ENCODE results near the gene WDR12. TPM values are rescaled to one million over a fixed set of nuclear protein-coding genes. Genes with fewer than 3 reads are reported as not detected.
A peak's percentile ranks its signal among the peaks of the same experiment; 100 is the strongest.

Gene WDR12
- total and polyA plus RNA-seq, 9 of the 15 experiments (the other 6 are each of a cell fraction or from before 2014, with no cell fraction given) = 109 to 554 (median 174) TPM

DNA sequence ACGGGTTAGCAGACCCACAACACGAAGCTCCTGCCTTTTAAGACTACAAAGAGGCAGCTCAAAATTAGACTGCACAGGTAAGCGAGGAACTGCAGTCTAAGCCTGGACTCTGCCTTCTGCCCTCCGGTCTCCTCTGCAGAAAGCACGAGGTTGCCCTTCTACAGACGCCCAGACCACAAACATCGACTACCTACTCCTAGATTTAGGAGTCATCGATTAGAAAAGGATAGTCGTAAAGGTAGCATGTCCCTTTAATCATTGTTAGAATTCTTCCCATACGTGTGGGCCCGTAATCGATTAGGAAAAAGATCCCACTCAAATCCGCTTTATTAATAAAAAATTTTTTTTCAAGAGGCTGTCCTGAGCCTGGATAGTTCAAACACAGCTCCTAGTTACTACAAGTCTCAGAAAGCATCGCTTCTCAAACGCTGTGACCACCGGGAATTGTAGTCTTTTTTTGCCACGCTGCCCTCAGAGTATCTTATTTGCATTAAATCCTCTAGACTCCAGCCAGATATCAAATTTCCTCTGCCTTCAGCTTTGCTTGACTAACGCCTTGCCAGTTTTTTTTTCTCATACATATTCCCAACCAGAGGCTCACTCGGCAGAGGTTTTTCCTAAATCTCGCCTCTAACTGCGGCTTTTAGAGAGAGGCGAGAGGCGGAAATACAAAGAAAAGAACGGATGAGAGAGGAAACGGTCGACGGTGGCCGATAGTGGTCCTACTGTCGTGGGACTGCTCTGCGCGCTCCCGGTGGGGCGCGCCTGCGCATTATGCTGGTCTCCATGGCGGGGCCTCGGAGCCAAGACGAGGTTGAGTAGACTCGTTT lies at the start of gene WDR12, which contains the start of gene CARF (continued):
- TF ChIP-seq FOXK2 (conservative IDR thresholded peaks at IDR 0.05 in 1 of 2, IDR thresholded peaks at IDR 0.05 in 1 of 2; ENCODE audit: low read depth in 2 of 2) (peak; percentile 78 to 80), FOS (IDR thresholded peaks at IDR 0.05; ENCODE audit: extremely low read depth, insufficient read length) (no peak), NEUROD1 (IDR thresholded peaks at IDR 0.05; ENCODE audit: borderline replicate concordance, low read depth, low read length, partially characterized antibody) (peak; percentile 29), EZH2 (IDR thresholded peaks at IDR 0.05; ENCODE audit: borderline replicate concordance, low read depth, low read length) (no peak), SAP30 (IDR thresholded peaks at IDR 0.05; ENCODE audit: borderline replicate concordance, insufficient read depth, low read depth, low read length, poor library complexity, severe bottlenecking) (peak; percentile 87), MEF2A (IDR thresholded peaks at IDR 0.05; ENCODE audit: control insufficient read depth, low read depth, low read length) (no peak), PHB2 (IDR thresholded peaks at IDR 0.05; ENCODE audit: low read depth) (no peak), XRCC4 (IDR thresholded peaks at IDR 0.05; ENCODE audit: extremely low read depth, insufficient read depth, insufficient read length) (no peak), LCOR (CRISPR knock-in tag; IDR thresholded peaks at IDR 0.05) (no peak), PHF8 (IDR thresholded peaks at IDR 0.05; ENCODE audit: borderline replicate concordance, low read length) (peak; percentile 57; the same call in 1 of the 2 replicates), TBL1XR1 (IDR thresholded peaks at IDR 0.05; ENCODE audit: low read length in 2 of 2) (no peak), MYC (IDR thresholded peaks at IDR 0.05; ENCODE audit: low read depth, low read length) (peak; percentile 97), MYC (CRISPR knock-in tag; IDR thresholded peaks at IDR 0.05; ENCODE audit: borderline replicate concordance, low read depth) (peak; percentile 85; the same call in 1 of the 2 replicates), POLR2B (IDR thresholded peaks at IDR 0.05; ENCODE audit: low read depth, partially characterized antibody) (peak; percentile 63)
- TF ChIP-seq, protein P1, sequence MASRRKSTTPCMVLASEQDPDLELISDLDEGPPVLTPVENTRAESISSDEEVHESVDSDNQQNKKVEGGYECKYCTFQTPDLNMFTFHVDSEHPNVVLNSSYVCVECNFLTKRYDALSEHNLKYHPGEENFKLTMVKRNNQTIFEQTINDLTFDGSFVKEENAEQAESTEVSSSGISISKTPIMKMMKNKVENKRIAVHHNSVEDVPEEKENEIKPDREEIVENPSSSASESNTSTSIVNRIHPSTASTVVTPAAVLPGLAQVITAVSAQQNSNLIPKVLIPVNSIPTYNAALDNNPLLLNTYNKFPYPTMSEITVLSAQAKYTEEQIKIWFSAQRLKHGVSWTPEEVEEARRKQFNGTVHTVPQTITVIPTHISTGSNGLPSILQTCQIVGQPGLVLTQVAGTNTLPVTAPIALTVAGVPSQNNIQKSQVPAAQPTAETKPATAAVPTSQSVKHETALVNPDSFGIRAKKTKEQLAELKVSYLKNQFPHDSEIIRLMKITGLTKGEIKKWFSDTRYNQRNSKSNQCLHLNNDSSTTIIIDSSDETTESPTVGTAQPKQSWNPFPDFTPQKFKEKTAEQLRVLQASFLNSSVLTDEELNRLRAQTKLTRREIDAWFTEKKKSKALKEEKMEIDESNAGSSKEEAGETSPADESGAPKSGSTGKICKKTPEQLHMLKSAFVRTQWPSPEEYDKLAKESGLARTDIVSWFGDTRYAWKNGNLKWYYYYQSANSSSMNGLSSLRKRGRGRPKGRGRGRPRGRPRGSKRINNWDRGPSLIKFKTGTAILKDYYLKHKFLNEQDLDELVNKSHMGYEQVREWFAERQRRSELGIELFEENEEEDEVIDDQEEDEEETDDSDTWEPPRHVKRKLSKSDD (conservative IDR thresholded peaks at IDR 0.05; ENCODE audit: low read length) = no peak
- TF ChIP-seq, protein P2, sequence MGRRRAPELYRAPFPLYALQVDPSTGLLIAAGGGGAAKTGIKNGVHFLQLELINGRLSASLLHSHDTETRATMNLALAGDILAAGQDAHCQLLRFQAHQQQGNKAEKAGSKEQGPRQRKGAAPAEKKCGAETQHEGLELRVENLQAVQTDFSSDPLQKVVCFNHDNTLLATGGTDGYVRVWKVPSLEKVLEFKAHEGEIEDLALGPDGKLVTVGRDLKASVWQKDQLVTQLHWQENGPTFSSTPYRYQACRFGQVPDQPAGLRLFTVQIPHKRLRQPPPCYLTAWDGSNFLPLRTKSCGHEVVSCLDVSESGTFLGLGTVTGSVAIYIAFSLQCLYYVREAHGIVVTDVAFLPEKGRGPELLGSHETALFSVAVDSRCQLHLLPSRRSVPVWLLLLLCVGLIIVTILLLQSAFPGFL (CRISPR knock-in tag; IDR thresholded peaks at IDR 0.05) = no peak
- TF ChIP-seq, protein P3, sequence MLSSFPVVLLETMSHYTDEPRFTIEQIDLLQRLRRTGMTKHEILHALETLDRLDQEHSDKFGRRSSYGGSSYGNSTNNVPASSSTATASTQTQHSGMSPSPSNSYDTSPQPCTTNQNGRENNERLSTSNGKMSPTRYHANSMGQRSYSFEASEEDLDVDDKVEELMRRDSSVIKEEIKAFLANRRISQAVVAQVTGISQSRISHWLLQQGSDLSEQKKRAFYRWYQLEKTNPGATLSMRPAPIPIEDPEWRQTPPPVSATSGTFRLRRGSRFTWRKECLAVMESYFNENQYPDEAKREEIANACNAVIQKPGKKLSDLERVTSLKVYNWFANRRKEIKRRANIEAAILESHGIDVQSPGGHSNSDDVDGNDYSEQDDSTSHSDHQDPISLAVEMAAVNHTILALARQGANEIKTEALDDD (IDR thresholded peaks at IDR 0.05) = no peak
- TF ChIP-seq, protein P4, sequence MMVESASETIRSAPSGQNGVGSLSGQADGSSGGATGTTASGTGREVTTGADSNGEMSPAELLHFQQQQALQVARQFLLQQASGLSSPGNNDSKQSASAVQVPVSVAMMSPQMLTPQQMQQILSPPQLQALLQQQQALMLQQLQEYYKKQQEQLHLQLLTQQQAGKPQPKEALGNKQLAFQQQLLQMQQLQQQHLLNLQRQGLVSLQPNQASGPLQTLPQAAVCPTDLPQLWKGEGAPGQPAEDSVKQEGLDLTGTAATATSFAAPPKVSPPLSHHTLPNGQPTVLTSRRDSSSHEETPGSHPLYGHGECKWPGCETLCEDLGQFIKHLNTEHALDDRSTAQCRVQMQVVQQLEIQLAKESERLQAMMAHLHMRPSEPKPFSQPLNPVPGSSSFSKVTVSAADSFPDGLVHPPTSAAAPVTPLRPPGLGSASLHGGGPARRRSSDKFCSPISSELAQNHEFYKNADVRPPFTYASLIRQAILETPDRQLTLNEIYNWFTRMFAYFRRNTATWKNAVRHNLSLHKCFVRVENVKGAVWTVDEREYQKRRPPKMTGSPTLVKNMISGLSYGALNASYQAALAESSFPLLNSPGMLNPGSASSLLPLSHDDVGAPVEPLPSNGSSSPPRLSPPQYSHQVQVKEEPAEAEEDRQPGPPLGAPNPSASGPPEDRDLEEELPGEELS (CRISPR knock-in tag; IDR thresholded peaks at IDR 0.05; ENCODE audit: borderline replicate concordance) = no peak

Data from K562 (cell line).